Activated CD4-positive, alpha-beta T cell treated with anti-CD3 and anti-CD28 coated beads for 24 hours (primary cell): ENCODE results near the gene MFSD8.
"Not testable (repeated sequence)": the region's sequence is repeated elsewhere in the genome, so short reads cannot be mapped to it uniquely, and the experiment has no call there.

ENCODE experiments used
- DNase-seq, 2 donors: peaks; one replicate each; pipeline ENCODE4 v3.0.0-alpha.2; 2020; ENCODE audit warnings: low read depth in 2 of 2

The MFSD8 gene, protein sequence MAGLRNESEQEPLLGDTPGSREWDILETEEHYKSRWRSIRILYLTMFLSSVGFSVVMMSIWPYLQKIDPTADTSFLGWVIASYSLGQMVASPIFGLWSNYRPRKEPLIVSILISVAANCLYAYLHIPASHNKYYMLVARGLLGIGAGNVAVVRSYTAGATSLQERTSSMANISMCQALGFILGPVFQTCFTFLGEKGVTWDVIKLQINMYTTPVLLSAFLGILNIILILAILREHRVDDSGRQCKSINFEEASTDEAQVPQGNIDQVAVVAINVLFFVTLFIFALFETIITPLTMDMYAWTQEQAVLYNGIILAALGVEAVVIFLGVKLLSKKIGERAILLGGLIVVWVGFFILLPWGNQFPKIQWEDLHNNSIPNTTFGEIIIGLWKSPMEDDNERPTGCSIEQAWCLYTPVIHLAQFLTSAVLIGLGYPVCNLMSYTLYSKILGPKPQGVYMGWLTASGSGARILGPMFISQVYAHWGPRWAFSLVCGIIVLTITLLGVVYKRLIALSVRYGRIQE

DNA sequence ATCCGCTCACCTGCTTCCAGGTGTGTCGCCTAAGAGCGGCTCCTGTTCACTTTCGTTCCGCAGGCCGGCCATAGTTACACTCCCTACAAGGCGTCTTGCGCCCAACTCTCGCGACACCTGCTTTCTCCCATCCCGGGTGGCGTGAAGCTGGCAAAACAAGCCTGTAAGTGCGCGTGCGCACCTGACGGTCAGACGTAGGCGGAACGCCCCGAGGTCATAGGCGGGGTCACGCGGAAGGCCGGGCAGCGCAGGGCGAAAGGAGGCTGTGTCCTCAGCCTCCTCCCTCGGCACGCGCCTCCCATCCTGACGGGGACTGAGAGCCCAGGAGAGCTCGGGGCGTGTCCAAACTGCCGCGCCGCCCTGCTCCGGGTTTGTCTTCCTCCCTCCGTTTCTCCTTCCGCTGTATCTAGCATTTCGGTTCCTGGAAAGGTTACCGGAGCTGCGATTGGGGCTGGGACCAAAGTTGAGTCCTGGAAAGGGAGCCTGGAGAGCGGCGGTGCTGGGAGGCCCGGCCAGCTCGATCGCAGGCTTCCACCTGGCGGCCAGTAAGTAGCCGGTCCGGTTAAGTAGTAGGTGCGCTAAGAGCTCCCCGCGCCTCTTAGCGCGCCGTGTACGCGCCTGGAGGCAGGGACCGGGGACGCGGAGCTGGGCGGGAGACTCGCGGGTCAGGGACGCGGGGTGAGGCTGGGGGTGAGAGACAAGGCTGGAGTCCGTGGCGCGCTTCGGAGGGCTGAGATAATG, at the start of gene MFSD8, which contains the start of gene ABHD18:
MFSD8 (minus strand) TSS at position 112 of the 741 bp plus-strand sequence; CDS start at position 72, 40 bp downstream.
ABHD18 (plus strand) TSS at position 345 of the 741 bp plus-strand sequence. CDS start 17,550 bp downstream, outside the sequence.
- DNase-seq: peak; percentile 97 to 99

DNA sequence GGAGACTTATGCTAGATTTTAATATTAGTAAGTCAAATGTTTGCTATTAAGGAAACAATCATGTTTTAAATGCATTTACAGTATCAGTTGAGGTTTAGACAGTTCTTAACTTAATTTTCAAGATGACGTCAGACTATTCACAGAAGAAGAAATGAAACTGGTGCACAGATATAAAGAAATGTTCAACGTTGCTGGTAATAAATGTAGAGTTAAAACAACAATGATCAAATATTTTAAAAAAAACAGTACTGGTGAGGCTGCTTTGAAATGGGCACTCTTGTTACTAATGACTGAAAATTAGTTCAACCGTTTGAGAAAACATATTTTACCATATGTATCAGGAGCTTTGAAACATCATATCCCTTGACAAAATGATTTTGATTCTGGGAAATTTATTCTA, 44.5 kb upstream of the MFSD8 start:
- DNase-seq: no peak

DNA sequence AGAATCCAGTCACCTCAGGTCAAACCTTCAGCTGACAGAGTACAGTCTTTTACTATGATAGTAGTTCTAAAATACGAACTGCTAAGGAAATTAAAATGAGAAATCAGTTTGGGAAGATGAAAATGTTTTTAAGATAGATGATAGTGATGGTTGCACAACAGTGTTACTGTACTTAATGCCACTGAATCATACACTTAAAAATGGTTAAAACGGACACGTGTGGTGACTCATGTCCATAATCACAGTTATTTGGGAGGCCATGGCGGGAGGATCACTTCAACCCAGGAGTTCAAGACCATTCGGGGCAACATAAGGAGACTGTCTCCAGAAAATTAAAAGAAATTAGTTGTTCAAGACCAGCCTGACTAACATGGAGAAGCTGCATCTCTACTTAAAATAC, 41.6 kb upstream of the MFSD8 start:
- DNase-seq: no peak

DNA sequence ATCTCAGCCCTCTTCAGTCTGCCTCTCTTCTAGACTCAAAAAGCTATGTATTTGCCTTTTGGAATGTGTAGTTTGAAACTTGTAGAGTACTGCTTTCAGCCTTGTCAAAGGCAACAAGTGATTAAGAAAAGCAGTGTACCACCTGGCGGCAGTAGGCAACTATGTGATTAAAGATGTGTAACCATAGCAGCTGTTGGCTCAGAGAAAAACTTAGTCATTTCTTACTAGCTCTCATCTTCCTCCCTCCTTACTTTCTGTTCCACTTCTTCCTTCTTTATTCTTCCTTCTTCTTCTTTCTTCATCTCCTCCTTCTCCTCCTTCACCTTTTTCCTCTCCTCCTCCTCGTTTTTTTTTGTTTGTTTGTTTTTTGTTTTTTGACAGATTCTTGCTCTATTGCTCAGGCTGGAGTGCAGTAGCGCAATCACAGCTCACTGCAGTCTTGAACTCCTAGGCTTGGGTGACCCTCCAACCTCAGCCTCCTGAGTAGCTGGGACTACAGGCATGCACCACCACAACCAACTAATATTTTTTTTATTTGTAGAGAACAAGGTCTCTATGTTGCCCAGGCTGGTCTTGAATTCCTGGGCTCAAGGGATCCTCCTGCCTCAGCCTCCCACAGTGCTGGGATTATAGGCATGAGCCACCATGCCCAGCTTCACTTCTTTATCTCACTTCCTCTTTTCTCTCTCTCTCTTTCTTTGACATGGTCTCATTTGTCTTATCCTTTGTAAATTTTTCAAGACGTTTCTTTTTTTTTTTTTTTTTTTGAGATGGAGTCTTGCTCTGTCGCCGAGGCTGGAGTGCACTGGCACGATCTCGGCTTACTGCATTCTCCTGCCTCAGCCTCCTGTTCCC, 32.8 kb upstream of the MFSD8 start:
- peak in 1 of 2 donors; percentile 4 for DNase-seq

DNA sequence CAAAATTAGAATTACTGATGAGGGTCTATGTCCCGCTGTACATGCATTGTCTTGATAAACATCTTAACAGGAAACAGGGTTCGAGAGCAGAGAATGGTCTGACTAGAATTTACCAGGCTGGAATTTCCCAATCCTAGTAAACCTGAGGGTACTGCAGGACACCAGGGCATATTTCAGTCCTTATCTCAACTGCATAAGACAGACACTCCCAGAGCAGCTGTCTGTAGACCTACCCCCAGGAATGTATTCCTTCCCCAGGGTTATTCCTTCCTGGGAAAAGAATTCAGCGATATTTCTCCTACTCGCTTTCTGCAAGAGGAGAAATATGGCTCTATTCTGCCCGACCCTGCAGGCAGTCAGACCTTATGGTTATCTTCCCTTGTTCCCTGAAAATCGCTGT, 31.5 kb upstream of the MFSD8 start:
- not testable (repeated sequence) for DNase-seq

DNA sequence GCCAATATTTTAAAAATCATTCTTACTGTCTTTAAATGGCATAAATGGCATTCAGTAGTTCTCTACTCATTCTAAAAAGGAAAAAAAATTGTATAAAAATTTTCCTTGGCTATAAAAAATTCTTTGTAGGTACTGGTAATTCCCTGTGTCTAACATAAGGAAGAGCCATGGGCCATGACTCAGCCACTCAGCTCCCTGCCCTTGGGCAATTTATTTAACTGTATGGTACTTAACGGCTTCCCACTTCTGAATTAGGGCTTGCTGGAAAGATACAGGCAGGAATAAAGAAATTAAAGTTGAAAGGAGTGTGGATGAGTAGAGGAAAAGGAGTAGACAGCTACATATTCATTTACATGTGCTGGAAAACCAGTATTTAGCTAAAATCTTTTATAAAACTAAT, 30.8 kb upstream of the MFSD8 start:
- no peak for DNase-seq

DNA sequence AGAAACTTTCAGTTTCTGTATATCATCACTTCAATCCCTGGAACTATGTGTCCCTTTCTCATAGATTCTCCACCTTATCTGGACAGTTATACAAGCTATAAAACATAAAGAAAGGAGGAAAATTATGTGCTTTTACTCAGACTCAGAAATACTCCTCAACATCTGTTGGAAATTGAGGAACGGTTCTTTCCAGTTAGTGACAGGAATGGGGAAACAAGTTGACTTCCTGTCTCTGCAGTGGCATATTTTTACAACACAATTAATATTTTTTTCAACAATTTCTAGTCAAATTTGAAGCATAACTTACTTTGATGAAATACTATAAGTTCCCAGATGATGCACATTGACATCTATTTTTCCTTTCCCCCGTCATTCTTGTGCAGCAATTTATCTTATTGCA, 28.2 kb upstream of the MFSD8 start:
- no peak for DNase-seq

DNA sequence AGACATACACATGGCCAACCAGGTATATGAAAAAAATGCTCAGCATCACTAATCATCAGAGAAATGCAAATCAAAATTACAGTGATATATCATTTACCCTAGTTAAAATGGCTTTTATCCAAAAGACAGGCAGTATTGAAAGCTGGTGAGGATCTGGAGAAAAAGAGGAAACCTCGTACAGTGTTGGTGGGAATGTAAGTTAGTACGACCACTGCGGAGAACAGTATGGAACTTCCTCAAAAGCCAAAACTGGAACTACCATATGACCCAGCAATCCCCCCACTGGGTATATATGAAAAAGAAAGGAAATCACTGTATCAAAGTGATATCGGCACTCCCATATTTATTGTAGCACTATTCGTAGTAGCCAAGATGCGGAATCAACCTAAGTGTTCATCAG, 23.7 kb upstream of the MFSD8 start:
- DNase-seq: no peak

DNA sequence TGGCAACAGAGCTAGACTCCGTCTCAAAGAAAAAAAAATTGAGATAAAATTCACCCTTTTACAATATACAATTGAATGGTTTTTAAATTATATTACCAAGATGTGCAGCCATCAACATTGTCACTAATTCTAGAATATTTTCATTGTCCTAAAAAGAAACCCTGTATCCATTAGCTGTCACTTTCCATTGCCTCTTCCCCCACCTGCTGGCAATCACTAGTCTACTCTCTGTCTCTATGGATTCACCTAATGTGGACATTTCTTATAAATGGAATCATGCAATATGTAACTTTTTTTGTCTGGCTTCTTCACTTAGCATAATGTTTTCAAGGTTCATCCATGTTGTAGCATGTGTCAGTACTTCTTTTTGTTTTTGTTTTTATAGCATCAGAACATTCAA, 21.0 kb upstream of the MFSD8 start:
- no peak for DNase-seq

DNA sequence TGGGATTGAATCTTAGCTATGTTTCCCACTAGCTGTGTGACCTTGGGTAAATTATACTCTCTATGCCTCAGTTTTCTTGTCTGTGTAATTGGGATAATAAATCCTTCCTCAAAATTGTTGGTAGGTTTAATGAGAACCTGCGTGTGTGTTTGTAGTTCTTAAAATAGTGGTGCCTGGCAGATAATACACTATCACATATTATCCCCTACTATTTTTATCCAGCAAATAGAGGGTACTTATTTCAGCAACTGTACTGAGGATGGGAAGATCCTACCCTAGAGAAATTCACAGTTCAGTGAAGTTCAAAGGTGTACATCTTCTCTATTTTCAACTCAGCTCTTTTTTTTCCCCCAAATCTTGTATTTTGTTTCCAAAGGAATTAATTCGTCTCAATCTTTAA, 17.5 kb upstream of the MFSD8 start:
- DNase-seq: no peak

DNA sequence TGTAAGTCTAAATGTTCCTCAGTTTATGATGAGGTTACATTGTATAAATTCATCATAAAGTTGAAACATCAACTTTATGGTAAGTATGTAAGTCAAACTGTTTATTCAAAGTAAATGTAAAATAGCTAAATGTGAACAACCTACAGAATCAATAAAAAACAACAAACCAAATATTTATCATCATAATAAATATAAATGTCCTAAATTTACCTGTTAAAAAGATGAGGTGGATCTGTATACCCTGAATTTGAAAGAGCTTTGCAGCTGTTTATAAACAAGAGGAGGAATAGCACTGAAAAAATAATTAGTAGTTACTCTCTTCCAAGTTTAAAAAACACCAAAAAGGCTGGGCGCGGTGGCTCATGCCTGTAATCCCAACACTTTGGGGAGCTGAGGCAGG, 14.0 kb upstream of the MFSD8 start:
- no peak for DNase-seq

DNA sequence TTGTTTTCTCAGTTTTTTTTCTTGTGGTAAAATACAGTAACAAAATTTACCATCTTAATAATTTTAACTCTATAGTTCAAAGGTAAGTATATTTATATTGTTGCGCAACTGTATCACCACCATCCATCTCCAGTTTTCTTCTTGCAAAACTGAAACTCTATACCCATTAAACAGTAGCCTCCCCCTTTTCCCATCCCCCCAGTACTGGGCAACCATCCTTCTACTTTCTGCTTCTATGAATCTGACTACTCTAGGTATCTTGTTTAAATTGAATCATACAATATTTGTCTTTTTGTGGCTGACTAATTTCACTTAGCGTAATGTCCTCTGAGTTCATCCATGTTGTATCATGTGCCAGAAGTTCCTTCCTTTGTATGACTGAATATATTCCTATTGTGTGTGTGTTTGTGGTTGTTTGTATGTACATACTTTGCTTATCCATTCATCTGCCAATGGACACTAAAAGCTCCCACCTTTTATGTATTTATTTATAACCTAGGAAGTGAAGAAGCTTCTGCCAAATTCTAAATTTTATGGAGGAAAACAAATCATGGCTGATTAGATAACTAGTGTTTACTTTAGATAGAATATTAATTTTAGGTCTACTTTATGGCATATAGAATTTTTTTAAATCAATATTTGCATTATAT, 10.3 kb upstream of the MFSD8 start:
- no peak for DNase-seq

DNA sequence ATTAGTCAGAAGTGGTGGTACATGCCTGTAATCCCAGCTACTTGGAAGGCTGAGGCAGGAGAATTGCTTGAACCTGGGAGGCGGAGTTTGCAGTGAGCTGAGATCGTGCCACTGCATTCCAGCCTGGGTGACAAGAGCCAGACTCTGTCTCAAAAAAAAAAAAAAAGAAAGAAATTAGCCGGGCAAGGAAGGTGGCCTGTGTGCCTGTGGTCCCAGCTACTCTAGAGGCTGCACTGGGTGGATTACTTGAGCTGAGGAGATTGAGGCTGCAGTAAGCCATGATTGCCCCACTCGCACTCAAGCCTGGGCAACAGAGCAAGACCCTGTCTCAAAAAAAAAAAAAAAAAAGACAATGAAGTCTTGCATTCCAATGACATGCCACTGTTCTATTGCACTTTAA, 6.0 kb upstream of the MFSD8 start:
- not testable (repeated sequence) for DNase-seq

DNA sequence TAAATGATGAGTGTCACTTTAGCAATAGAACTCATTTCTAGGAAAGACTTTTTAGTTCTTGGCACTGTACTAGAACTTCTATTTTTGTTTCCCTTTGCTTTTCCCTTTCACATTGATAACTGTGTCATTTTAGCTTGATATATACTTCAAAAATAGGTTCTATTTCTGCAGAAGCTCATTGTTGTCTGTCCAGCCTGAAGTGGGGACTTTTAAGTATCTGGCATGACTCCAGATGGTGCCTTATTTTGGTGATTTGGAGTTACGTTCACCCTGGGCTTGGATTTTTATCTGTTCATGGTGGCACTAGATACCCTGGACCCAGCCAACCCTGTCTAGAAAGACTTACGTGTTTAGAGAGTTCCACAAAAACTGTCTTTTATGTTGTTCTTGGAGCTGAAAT, 3.6 kb upstream of the MFSD8 start:
- DNase-seq: no peak

DNA sequence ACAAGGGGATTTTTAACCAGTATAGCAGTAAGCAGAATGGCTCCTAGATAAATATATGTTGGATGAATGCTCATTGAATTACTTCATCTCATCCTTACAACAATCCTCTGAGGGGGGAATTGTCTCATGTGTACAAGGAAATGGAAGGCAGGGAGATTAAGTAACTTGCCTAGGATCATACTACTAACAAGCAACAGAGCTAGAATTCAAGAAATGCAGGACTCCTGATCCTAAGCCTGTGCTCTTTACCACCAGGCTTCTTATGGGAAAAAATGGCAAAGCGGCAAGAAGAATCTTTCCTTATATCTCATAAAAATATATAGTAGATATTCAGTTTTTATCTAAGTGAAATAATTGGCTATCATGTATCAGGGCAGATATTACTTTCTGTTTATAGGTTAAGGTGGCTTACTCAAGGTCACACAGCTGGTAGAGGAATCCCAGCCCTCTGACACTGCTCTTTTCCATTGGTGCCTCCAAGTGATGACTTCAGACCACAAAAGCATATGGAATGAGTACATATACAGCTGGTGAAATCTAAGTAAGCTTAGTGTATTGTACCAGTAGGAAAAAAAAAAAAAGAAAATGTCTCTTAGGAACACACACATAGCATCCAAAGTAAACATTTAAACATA, 2.3 kb upstream of the MFSD8 start:
- DNase-seq: no peak

DNA sequence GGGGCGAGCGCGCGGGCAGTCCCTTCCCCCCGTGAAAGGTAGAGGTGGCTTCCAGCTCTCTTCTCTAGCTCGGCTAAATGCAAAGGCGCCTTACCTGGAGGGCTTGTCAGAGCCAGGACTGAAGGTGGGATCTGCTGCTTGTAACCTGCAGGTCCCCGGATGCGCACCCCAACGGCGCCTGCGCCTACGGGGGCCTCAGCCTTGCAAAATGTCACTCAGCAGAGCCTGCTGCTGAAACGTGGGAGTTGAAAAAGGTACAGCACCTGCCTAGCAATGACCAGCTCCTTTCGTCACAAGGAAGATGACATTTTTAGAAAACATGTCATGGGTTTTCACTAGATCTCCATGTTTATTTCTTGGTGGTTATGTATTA, 816 bp upstream of the MFSD8 start:
- peak; percentile 52 to 57 for DNase-seq

DNA sequence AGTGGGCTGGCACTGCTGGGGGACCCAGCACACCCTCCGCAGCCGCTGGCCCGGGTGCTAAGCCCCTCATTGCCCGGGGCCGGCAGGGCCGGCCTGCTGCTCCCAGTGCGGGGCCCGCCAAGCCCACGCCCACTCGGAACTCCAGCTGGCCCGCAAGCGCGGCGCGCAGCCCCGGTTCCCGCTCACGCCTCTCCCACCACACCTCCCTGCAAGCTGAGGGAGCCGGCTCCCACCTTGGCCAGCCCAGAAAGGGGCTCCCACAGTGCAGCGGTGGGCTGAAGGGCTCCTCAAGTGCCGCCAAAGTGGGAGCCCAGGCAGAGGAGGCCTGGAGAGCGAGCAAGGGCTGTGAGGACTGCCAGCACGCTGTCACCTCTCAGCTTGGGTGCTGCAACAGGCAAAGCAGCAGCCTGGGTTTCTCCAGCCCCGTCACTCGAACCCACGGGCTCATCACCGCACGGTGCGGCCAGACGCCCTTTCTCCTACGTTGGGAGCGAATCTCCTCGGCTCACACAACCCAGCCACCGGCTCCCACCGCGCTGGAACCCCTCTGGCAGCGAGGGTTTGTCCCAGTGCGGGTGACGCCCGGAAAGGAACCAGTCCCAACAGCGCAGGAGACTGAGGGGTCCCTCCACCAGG, 429 bp downstream of the MFSD8 start:
- DNase-seq: not testable (repeated sequence)

DNA sequence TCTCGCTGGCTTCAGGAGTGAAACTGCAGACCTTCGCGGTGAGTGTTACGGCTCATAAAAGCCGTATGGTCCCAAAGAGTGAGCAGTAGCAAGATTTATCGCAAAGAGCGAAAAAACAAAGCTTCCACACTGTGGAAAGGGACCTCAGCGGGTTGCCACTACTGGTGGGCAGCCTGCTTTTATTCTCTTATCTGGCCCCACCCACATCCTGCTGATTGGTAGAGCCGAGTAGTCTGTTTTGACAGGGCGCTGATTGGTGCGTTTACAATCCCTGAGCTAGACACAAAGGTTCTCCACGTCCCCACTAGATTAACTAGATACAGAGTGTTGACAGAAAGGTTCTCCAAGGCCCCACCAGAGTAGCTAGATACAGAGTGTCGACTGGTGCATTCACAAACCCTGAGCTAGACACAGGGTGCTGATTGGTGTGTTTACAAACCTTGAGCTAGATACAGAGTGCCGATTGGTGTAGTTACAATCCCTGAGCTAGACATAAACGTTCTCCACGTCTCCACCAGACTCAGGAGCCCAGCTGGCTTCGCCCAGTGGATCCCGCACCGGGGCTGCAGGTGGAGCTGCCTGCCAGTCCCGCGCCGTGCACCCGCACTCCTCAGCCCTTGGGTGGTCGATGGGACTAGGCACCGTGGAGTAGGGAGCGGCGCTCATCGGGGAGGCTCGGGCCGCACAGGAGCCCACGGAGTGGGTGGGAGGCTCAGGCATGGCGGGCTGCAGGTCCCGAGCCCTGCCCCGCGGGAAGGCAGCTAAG, 1.2 kb downstream of the MFSD8 start:
- DNase-seq: not testable (repeated sequence)

DNA sequence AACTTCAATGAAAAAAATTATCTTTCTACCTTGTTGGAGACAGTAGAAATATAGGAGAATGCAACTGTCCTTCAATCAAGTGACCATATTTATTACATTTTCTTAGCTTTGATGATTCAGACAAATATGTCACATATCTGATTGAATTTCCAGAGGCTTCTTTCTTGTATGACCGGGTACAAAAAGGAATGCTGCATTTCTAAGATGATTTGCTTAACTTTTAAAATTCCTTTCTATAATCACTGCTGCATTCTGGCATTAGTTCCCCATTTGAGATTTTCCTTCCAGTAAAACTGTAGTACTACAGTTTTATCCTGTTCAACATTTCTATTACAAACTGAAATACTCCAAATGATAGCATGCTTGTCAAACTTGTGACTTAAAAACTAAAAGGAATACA, 5.2 kb downstream of the MFSD8 start:
- DNase-seq: no peak

DNA sequence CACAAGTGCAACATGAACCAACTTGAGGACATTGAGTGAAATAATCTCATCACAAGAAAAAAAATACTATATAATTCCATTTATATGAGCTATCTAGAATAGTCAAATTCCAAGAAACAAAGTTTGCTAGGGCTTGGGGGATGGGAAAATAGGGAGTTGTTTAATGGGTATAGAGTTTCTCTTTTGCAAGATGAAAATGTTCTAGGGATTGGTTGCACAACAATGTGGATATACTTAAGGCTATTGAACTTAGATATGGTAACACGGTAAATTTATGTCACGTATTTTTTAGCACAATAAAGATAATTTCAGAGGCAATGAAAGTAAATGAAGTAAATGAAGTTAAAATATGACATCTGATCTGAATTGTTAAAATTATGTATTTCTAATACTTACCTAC, 7.9 kb downstream of the MFSD8 start:
- DNase-seq: no peak
